Mesenchymal stem cell (in vitro differentiated cells and primary cell): ENCODE data around the gene FAM120B.
A peak's percentile ranks its signal among the peaks of the same experiment; 100 is the strongest.

ENCODE experiments used
- DNase-seq: peaks from one replicate; pipeline ENCODE4 v3.0.0-alpha.2; 2013
- H2AFZ ChIP-seq: one replicate; pipeline ENCODE4 v1.6.1; 2013; ENCODE audit warnings: low read depth, mild to moderate bottlenecking, control low read depth, inconsistent platforms, low read length, moderate library complexity
- H2AK5ac ChIP-seq: 2 replicates; pipeline ENCODE4 v1.6.1; 2013; ENCODE audit warnings: low read length, moderate library complexity, mild to moderate bottlenecking, inconsistent platforms; ENCODE audit not compliant: severe bottlenecking
- H2BK120ac ChIP-seq: one replicate; pipeline ENCODE4 v1.6.1; 2013; ENCODE audit warnings: low read depth, mild to moderate bottlenecking, inconsistent platforms, low read length, moderate library complexity
- H2BK12ac ChIP-seq, 2 experiments: one replicate each; pipeline ENCODE4 v1.6.1; 2013; ENCODE audit warnings: inconsistent platforms in 2 of 2, low read length in 2 of 2, mild to moderate bottlenecking in 2 of 2, moderate library complexity in 2 of 2, control low read depth in 1 of 2
- H2BK15ac ChIP-seq: one replicate; pipeline ENCODE4 v1.6.1; 2013; ENCODE audit warnings: mild to moderate bottlenecking, low read depth, inconsistent platforms; ENCODE audit not compliant: poor library complexity, severe bottlenecking
- H2BK5ac ChIP-seq: 2 replicates; pipeline ENCODE4 v1.6.1; 2013; ENCODE audit warnings: low read depth, mild to moderate bottlenecking, low read length, control low read depth, inconsistent platforms; ENCODE audit not compliant: poor library complexity, severe bottlenecking
- H3K14ac ChIP-seq, 2 experiments: one replicate each; pipeline ENCODE4 v1.6.1; 2013; ENCODE audit warnings: inconsistent platforms in 2 of 2, low read length in 2 of 2, control low read depth in 1 of 2, mild to moderate bottlenecking in 1 of 2, moderate library complexity in 1 of 2
- H3K18ac ChIP-seq, 2 experiments: one replicate each; pipeline ENCODE4 v1.6.1; 2013; ENCODE audit warnings: inconsistent platforms in 2 of 2, low read length in 2 of 2, control low read depth in 1 of 2, low read depth in 1 of 2, mild to moderate bottlenecking in 1 of 2
- H3K23ac ChIP-seq, 2 experiments: one replicate each; pipeline ENCODE4 v1.6.1; 2013; ENCODE audit warnings: inconsistent platforms in 2 of 2, low read length in 2 of 2, mild to moderate bottlenecking in 2 of 2, moderate library complexity in 2 of 2, control low read depth in 1 of 2
- H3K27ac ChIP-seq: 2 replicates; pipeline ENCODE4 v1.5.1; 2013; ENCODE audit warnings: mild to moderate bottlenecking, moderate library complexity, low read length, control low read depth, inconsistent platforms; ENCODE audit not compliant: poor library complexity, severe bottlenecking
- H3K27me3 ChIP-seq, 2 experiments: 2 replicates each; pipeline versions ENCODE4 v1.6.1 to v1.7.0; 2013; ENCODE audit warnings: low read length in 2 of 2, mild to moderate bottlenecking in 2 of 2, moderate library complexity in 2 of 2, control low read depth in 1 of 2, inconsistent platforms in 1 of 2; ENCODE audit not compliant: control insufficient read depth in 1 of 2, insufficient read depth in 1 of 2
- H3K36me3 ChIP-seq, 2 experiments: 2 replicates each; pipeline versions ENCODE4 v1.6.1 to v1.7.0; 2013; ENCODE audit warnings: low read length in 2 of 2, control low read depth in 1 of 2, inconsistent platforms in 1 of 2, low read depth in 1 of 2, mild to moderate bottlenecking in 1 of 2; ENCODE audit not compliant: insufficient read depth in 2 of 2, control insufficient read depth in 1 of 2
- H3K4ac ChIP-seq, 2 experiments: one replicate each; pipeline ENCODE4 v1.6.1; 2013; ENCODE audit warnings: inconsistent platforms in 2 of 2, low read length in 2 of 2, mild to moderate bottlenecking in 2 of 2, moderate library complexity in 2 of 2, control low read depth in 1 of 2, low read depth in 1 of 2
- H3K4me1 ChIP-seq: 2 replicates; pipeline ENCODE4 v1.6.1; 2013; ENCODE audit warnings: low read depth, low read length, control low read depth; ENCODE audit not compliant: control insufficient read depth, insufficient read depth
- H3K4me2 ChIP-seq: 2 replicates; pipeline ENCODE4 v1.6.1; 2013; ENCODE audit warnings: low read length, mild to moderate bottlenecking, inconsistent platforms; ENCODE audit not compliant: poor library complexity, severe bottlenecking
- H3K4me3 ChIP-seq, 2 experiments: 2 replicates each; pipeline versions ENCODE4 v1.5.1 to v1.7.0; 2013; ENCODE audit warnings: low read length in 2 of 2, mild to moderate bottlenecking in 2 of 2, control low read depth in 1 of 2, low read depth in 1 of 2; ENCODE audit not compliant: insufficient read depth in 1 of 2
- H3K79me1 ChIP-seq: replicated peaks from 2 replicates; pipeline ENCODE4 v1.6.1; 2013; ENCODE audit warnings: mild to moderate bottlenecking, control low read depth, low read length, inconsistent platforms; ENCODE audit not compliant: poor library complexity, severe bottlenecking
- H3K9ac ChIP-seq: 2 replicates; pipeline ENCODE4 v1.7.0; 2013; ENCODE audit warnings: mild to moderate bottlenecking, low read length, moderate library complexity
- H3K9me3 ChIP-seq: 2 replicates; pipeline ENCODE4 v1.7.0; 2013; ENCODE audit warnings: mild to moderate bottlenecking, low read length; ENCODE audit not compliant: control insufficient read depth
- H4K8ac ChIP-seq: one replicate; pipeline ENCODE4 v1.6.1; 2013; ENCODE audit warnings: inconsistent platforms, mild to moderate bottlenecking, low read length, moderate library complexity
- H4K91ac ChIP-seq: one replicate; pipeline ENCODE4 v1.6.1; 2013; ENCODE audit warnings: mild to moderate bottlenecking, low read length, inconsistent platforms
- WGBS: methylation state at CpG from one replicate; pipeline ENCODE4 v1.1.7; 2013; ENCODE audit warnings: mixed read lengths; 5-methylcytosine and 5-hydroxymethylcytosine counted together

The FAM120B gene

DNA sequence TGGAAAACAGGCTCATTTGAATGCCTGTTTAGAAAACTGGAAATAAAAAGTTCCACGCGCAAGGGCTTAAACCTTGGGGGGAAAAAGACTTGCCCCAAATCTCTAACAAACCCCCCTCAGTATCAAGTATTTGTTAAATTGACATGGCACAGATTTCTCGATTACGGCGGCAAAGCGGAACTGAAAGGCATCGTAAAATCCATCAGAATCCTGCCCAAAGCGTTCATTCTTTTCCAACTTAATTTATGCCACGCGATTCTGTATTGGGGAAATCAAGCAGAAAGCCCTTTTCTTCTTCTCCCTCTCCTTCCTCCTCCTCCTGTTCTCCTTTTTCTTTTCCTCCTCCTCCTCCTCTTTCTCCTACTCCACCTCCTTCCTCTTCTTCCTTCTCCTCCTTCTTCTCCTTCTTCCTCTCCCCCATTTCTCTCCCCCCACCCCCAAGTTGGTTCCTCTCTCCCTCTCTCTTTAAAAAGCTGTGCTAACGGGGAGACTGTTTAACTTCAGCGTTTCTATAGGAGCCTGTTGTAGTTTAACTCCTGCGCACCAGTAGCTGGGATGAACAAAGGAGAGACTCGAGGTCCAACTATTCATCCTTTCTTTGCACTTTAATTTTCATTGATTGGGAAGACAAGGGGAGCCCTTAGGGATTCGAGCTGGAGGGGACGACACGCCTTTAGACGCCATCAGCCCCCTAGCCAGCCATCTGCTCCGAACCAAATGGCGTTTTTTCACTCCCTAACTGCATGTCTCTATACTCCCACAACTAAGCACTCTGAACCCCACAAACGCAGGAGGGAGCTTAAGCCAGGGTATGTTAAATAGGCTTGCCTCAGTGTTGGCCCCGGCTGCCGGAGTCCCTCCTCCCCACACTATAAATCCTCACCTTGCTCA lies 13.0 kb upstream of the FAM120B start:
- Histone ChIP-seq H3K4me1 (peaks cover 59% of the 10 kb centered on the region), H3K4me2 (no peak overlapping the region), H2BK5ac (no peak overlapping the region), H3K79me1 (no peaks in the 10 kb centered on the region), H2BK120ac (no peak overlapping the region), H3K27ac (no peak overlapping the region), H2AK5ac (no peak overlapping the region), H3K18ac (no peak overlapping the region), H3K23ac (peak overlapping the region in 1 of 2 experiments; percentile 5), H2BK15ac (no peak overlapping the region), H4K8ac (no peak overlapping the region), H3K27me3 (peaks cover 61 to 90% of the 10 kb centered on the region in 2 experiments), H3K4me3 (peak overlapping the region in 1 of 2 experiments; percentile 75), H3K14ac (no peak overlapping the region), H3K9ac (peak overlapping the region; percentile 29), H3K9me3 (no peaks in the 10 kb centered on the region), H3K36me3 (no peaks in the 10 kb centered on the region), H4K91ac (no peak overlapping the region), H2AFZ (no peak overlapping the region), H3K4ac (no peak overlapping the region), H2BK12ac (no peak overlapping the region)
- DNase-seq: no peak
- WGBS: 14% methylated on average over 19 of the region's 23 CpGs

DNA sequence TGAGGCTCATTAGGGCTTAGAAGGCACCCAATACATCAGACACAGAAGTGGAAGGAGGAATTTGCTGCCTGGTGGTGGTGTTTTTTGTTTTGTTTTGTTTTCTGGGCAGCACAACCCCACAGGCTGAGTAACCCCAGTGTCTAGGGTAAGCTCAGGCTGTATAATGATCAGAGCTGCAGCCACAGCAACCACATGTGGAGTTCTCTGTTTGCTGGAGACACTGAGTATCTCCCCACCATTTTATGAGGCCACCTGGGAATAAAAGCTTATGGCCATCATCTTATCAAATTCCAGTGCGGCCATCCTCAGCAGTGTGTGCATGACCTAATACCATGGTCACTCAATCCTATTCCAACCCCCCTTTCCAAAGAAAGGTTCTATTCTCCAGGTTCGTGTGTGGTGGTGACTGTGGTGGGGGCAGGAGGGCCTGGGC lies 12.2 kb upstream of the FAM120B start:
- Histone ChIP-seq H4K91ac (no peak overlapping the region), H3K4me1 (peaks cover 55% of the 10 kb centered on the region), H3K9me3 (no peaks in the 10 kb centered on the region), H2BK12ac (no peak overlapping the region), H3K27ac (no peak overlapping the region), H2BK15ac (no peak overlapping the region), H3K4me3 (no peak overlapping the region), H2AK5ac (no peak overlapping the region), H3K27me3 (peaks cover 61 to 90% of the 10 kb centered on the region in 2 experiments), H2BK5ac (no peak overlapping the region), H3K9ac (no peak overlapping the region), H3K14ac (no peak overlapping the region), H2AFZ (no peak overlapping the region), H3K4ac (no peak overlapping the region), H3K18ac (no peak overlapping the region), H3K36me3 (no peaks in the 10 kb centered on the region), H3K23ac (no peak overlapping the region), H3K4me2 (no peak overlapping the region), H3K79me1 (no peaks in the 10 kb centered on the region), H4K8ac (no peak overlapping the region), H2BK120ac (no peak overlapping the region)
- WGBS: 30% methylated on average over 1 of the region's 2 CpGs
- DNase-seq: no peak

DNA sequence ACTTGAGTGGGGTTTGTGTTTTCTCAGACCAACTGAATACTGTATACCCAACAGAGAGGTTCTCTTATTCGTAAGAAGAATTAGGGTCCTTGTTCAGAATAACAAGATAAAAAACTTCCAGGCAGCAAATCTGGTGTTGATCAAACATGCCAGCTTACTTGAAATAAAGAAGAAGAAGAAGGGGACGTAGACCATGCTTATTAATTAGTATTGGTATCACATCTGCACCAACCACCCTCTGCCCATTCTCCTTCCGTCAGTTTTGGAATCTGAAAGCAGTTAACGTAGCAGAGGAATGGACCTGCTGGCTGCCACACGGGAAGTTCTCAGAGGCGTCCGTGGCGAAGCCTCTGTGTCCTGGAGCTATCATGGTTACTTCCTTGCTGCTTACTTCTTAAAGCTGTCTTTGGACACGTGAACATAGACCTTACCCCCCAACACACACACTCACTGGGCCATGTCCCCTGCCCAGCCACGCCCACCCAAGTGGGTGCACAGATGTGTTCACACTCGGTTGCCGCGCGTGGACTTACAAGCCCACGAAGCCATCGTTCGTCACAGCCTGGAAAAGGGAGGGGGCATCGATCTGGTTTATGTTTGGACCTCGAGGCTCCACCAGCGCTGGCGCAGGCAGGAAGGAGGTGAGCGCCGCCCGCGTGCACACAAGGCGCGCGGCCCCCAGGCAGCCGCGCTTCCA lies 11.6 kb upstream of the FAM120B start:
- H2BK15ac ChIP-seq: no peak overlapping the region
- no peak overlapping the region for H2BK5ac ChIP-seq
- H3K9me3 ChIP-seq: no peaks in the 10 kb centered on the region
- H3K27me3 ChIP-seq: peaks cover 62 to 85% of the 10 kb centered on the region in 2 experiments
- H3K18ac ChIP-seq: no peak overlapping the region
- no peak overlapping the region for H2BK120ac ChIP-seq
- no peak overlapping the region for H4K91ac ChIP-seq
- H4K8ac ChIP-seq: peak overlapping the region; percentile 7
- peak overlapping the region; percentile 26 for H3K9ac ChIP-seq
- H3K14ac ChIP-seq: no peak overlapping the region
- H3K4me2 ChIP-seq: peak overlapping the region; percentile 88
- no peak overlapping the region for H2AK5ac ChIP-seq
- H3K4me1 ChIP-seq: peaks cover 49% of the 10 kb centered on the region
- H2AFZ ChIP-seq: peak overlapping the region; percentile 84
- no peak for DNase-seq
- H3K4ac ChIP-seq: no peak overlapping the region
- no peaks in the 10 kb centered on the region for H3K79me1 ChIP-seq
- WGBS: 2% methylated on average over 28 of the region's 30 CpGs
- peak overlapping the region; percentile 46 to 69 for H3K4me3 ChIP-seq
- no peak overlapping the region for H3K23ac ChIP-seq
- no peak overlapping the region for H2BK12ac ChIP-seq
- no peak overlapping the region for H3K27ac ChIP-seq
- H3K36me3 ChIP-seq: no peaks in the 10 kb centered on the region
